ENCODE data around the gene MICB. TPM values are rescaled to one million over a fixed set of nuclear protein-coding genes. Genes with fewer than 3 reads are reported as not detected.

The MICB gene
- total RNA-seq, 2 experiments from 2014 or later, result 22.1 to 22.5 TPM

GRCh38 chr6:31546958-31547726, 49.2 kb downstream of the MICB start, which contains the start of gene NFKBIL1:
Gene NFKBIL1, plus strand, starts transcription at chr6:31547608. Its CDS starts 87 bp downstream, at chr6:31547695.
- CTCF ChIA-PET, result interaction anchor here (0.7 to 24.4 kb wide), 13 partner anchors 9 to 1701 kb away, joined by 3 to 348 read pairs (median 4); partner anchors contain the start of genes LST1, LTA, LTB and NCR3
- POLR2A ChIA-PET, result interaction anchor here (0.6 to 1.5 kb wide), 4 partner anchors 28 to 52 kb away, joined by 3 to 5 read pairs (median 4); partner anchors contain the start of gene TNF

- ChIA-PET CTCF (interaction anchor here (0.7 to 24.4 kb wide), 7 partner anchors 12 to 67 kb away, joined by 3 to 348 read pairs (median 12); partner anchors contain the start of genes AIF1, LST1, LTB and NCR3), POLR2A (interaction anchor here (1.2 to 1.5 kb wide), 3 partner anchors 27 to 51 kb away, joined by 3 to 5 read pairs (median 4); partner anchors contain the start of gene TNF)
Observed at GRCh38 chr6:31547727-31548543, 50.0 kb downstream of the MICB start.

DNA sequence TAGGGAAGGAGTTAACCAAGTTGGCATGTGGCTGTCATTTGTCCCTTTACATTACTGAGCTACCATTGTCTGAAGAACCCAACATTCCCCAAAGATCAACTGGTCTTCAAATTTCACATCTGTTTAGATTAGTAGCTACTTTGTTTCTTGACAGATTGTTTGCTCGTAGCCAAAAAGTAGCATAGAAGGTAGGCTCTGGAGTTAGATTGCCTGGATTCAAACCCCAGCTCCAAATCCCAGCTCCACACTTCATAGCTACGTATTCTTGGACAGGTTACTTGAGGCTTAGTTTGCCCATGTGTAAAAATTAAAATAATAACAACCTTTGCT, 50.6 kb downstream of the MICB start:
- ChIA-PET CTCF (interaction anchor here (1.1 to 24.4 kb wide), 6 partner anchors 11 to 67 kb away, joined by 3 to 348 read pairs (median 38); partner anchors contain the start of genes AIF1, LST1, LTB and NCR3), POLR2A (interaction anchor here (0.5 to 1.5 kb wide), 2 partner anchors 24 to 50 kb away, joined by 4 read pairs; no protein-coding TSS in a partner anchor)

GRCh38 chr6:31551371-31551770, 53.4 kb downstream of the MICB start:
- POLR2A ChIA-PET, result interaction anchor here (0.8 to 2.2 kb wide), 5 partner anchors 10 to 69 kb away, joined by 3 to 9 read pairs (median 3); partner anchors contain the start of genes DDX39B and TNF

DNA sequence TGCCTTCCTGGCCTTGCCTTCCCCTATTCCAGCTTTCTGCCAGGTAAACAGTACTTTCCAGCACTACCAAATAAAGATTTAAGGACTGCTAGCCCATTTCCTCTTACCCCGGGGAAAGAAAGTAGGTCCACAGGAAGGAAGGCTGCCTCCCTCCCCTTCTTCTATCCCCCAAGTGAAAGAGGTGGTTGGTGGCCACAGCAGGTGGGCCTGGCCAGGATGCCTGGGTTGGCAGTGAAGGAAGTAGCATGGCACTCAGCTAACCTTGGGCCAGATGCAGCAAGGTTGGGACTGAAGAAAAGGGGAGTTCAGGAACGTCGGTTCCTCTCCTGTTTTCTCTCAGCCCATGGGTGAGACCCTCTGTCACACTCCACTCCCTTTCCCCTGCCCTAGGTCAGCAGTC, 58.4 kb downstream of the MICB start:
- CTCF ChIA-PET, result interaction anchor here (6.9 to 24.4 kb wide), 3 partner anchors 15 to 41 kb away, joined by 52 to 348 read pairs (median 80); partner anchors contain the start of genes LTA, LTB, NCR3 and TNF
- POLR2A ChIA-PET, result interaction anchor here (0.6 to 1.0 kb wide), 3 partner anchors 18 to 20 kb away, joined by 3 to 4 read pairs (median 3); partner anchors contain the start of gene TNF

More at GRCh38 chr6:31551371-31551770, 53.4 kb downstream of the MICB start:
- CTCF ChIA-PET, result interaction anchor here (0.7 to 24.4 kb wide), 13 partner anchors 8 to 103 kb away, joined by 3 to 348 read pairs (median 5); partner anchors contain the start of genes DDX39B, LST1, LTB and NCR3

DNA sequence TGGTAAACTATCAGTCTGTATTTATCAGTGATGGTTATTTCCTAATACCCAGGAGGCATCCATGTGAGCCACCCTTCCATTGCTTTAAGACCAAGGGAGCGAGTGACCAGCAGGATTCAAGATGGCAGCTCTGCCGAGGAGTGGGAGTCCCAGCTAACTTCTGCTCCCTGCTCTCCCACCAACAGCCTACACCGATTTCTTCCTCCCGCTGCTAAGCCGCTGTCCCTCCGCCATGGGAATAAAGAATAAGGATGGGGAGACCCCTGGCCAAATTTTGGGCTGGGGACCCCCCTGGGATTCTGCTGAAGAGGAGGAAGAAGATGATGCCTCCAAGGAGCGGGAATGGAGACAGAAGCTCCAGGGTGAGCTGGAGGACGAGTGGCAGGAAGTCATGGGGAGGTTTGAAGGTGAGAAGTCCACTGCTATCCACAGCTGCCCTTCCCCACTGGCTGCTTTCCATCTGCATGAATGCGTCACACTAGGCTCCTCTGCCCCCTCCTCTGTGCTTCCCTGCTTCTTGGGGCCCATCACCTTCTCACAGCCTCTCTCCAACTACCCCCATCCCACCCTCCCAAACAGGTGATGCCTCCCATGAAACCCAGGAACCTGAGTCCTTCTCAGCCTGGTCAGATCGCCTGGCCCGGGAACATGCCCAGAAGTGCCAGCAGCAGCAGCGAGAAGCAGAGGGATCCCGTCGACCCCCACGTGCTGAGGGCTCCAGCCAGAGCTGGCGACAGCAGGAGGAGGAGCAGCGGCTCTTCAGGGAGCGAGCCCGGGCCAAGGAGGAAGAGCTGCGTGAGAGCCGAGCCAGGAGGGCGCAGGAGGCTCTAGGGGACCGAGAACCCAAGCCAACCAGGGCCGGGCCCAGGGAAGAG, 59.7 kb downstream of the MICB start:
- ChIA-PET POLR2A (interaction anchor here (0.6 to 5.7 kb wide), 3 partner anchors 12 to 65 kb away, joined by 4 to 66 read pairs (median 41); partner anchors contain the start of genes LTA and TNF), CTCF (interaction anchor here (0.6 to 24.4 kb wide), 9 partner anchors 10 to 1290 kb away, joined by 3 to 348 read pairs (median 12); partner anchors contain the start of genes BAG6, LTA, LTB and NCR3)

DNA sequence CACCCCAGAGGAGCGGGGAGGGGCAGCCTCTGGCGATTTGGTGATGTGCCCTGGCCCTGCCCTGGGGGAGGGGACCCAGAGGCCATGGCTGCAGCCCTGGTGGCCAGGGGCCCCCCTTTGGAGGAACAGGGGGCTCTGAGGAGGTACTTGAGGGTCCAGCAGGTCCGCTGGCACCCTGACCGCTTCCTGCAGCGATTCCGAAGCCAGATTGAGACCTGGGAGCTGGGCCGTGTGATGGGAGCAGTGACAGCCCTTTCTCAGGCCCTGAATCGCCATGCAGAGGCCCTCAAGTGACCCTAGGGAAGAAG, 60.3 kb downstream of the MICB start:
- ChIA-PET POLR2A (interaction anchor here (0.6 to 5.7 kb wide), 3 partner anchors 12 to 1042 kb away, joined by 5 to 66 read pairs (median 41); partner anchors contain the start of genes LTA and TNF), CTCF (interaction anchor here (0.9 to 24.4 kb wide), 7 partner anchors 10 to 211 kb away, joined by 3 to 348 read pairs (median 13); partner anchors contain the start of genes BAG6, LTA, LTB and NCR3)

GRCh38 chr6:31558631-31559500, 60.9 kb downstream of the MICB start:
- CTCF ChIA-PET, result interaction anchor here (0.9 to 24.4 kb wide), 9 partner anchors 8 to 211 kb away, joined by 3 to 348 read pairs (median 12); partner anchors contain the start of genes BAG6, LTA, LTB and NCR3
- POLR2A ChIA-PET, result interaction anchor here (0.6 to 5.7 kb wide), 5 partner anchors 11 to 1043 kb away, joined by 3 to 66 read pairs (median 5); partner anchors contain the start of genes LST1, LTA and TNF

GRCh38 chr6:31559606-31559957, 61.6 kb downstream of the MICB start:
- ChIA-PET POLR2A (interaction anchor here (0.6 to 5.7 kb wide), 8 partner anchors 9 to 268 kb away, joined by 3 to 66 read pairs (median 3); partner anchors contain the start of genes BAG6, HSPA1B, LST1 and LTA), CTCF (interaction anchor here (0.6 to 24.4 kb wide), 9 partner anchors 8 to 407 kb away, joined by 3 to 348 read pairs (median 12); partner anchors contain the start of genes LTA, LTB, NCR3 and NFKBIL1)

- POLR2A ChIA-PET, result interaction anchor here (0.6 to 5.7 kb wide), 7 partner anchors 10 to 267 kb away, joined by 3 to 66 read pairs (median 3); partner anchors contain the start of genes BAG6, HSPA1B, LTA and TNF
- CTCF ChIA-PET, result interaction anchor here (0.6 to 24.4 kb wide), 9 partner anchors 9 to 408 kb away, joined by 3 to 348 read pairs (median 12); partner anchors contain the start of genes LTA, LTB, NCR3 and NFKBIL1
Observed at GRCh38 chr6:31559958-31560696, 62.2 kb downstream of the MICB start.

- ChIA-PET POLR2A (interaction anchor here (3.2 to 5.7 kb wide), 2 partner anchors 9 to 15 kb away, joined by 41 to 66 read pairs; partner anchors contain the start of genes LTA and TNF), CTCF (interaction anchor here (0.9 to 24.4 kb wide), 6 partner anchors 11 to 36 kb away, joined by 3 to 348 read pairs (median 32); partner anchors contain the start of genes LTA, LTB, NCR3 and NFKBIL1)
Observed at GRCh38 chr6:31560697-31561058, 62.7 kb downstream of the MICB start.

Other genes starting within 250 kb of the MICB start
- 100 to 1,000 TPM; 647 to 650 TPM for gene HLA-C, start 226.1 kb upstream of the MICB start, total RNA-seq
- 1,000 to 10,000 TPM; 2,691 to 2,699 TPM for gene HLA-B, start 141.0 kb upstream of the MICB start, total RNA-seq
- 10 to 100 TPM; 10.8 to 12.7 TPM for gene MICA, start 94.5 kb upstream of the MICB start, total RNA-seq
- not detected for gene MCCD1, start 30.8 kb downstream of the MICB start, total RNA-seq
- 100 to 1,000 TPM; 611 to 614 TPM for gene DDX39B, start 43.9 kb downstream of the MICB start, total RNA-seq
- 1 to 10 TPM; 1.2 to 1.4 TPM for gene ATP6V1G2, start 48.5 kb downstream of the MICB start, total RNA-seq
- gene NFKBIL1, start 49.5 kb downstream of the MICB start, total RNA-seq, result 10 to 100 TPM; 11.4 to 12.3 TPM
- 100 to 1,000 TPM; 702 to 706 TPM for gene LTA, start 74.1 kb downstream of the MICB start, total RNA-seq
- gene TNF, start 77.4 kb downstream of the MICB start, total RNA-seq, result 100 to 1,000 TPM; 161 to 162 TPM
- 100 to 1,000 TPM; 178 to 181 TPM for gene LTB, start 84.3 kb downstream of the MICB start, total RNA-seq
- 10 to 100 TPM; 16.3 to 19.2 TPM for gene LST1, start 88.1 kb downstream of the MICB start, total RNA-seq
- 10 to 100 TPM; 25.2 to 29.7 TPM for gene NCR3, start 94.9 kb downstream of the MICB start, total RNA-seq
- gene AIF1, start 117.1 kb downstream of the MICB start, total RNA-seq, result 10 to 100 TPM; 53.8 to 62.0 TPM
- 100 to 1,000 TPM; 255 to 257 TPM for gene PRRC2A, start 122.6 kb downstream of the MICB start, total RNA-seq
- gene BAG6, start 154.5 kb downstream of the MICB start, total RNA-seq, result 100 to 1,000 TPM; 254 to 267 TPM
- 1 to 10 TPM; 1.9 to 2.2 TPM for gene APOM, start 157.7 kb downstream of the MICB start, total RNA-seq
- 10 to 100 TPM; 16.7 to 17.6 TPM for gene C6orf47, start 162.6 kb downstream of the MICB start, total RNA-seq
- gene GPANK1, start 166.9 kb downstream of the MICB start, total RNA-seq, result 10 to 100 TPM; 44.6 to 45.1 TPM
- gene CSNK2B, start 167.9 kb downstream of the MICB start, total RNA-seq, result 100 to 1,000 TPM; 329 TPM
- 10 to 100 TPM; 18.1 to 20.1 TPM for gene LY6G5B, start 171.8 kb downstream of the MICB start, total RNA-seq
- gene LY6G5C, start 182.9 kb downstream of the MICB start, total RNA-seq, result 1 to 10 TPM; 3.1 to 3.5 TPM
- gene ABHD16A, start 205.2 kb downstream of the MICB start, total RNA-seq, result 10 to 100 TPM; 30.1 to 32.0 TPM
- not detected for gene LY6G6F, start 208.7 kb downstream of the MICB start, total RNA-seq
- gene LY6G6D, start 217.2 kb downstream of the MICB start, total RNA-seq, result not detected
- not detected for gene LY6G6C, start 223.6 kb downstream of the MICB start, total RNA-seq
- gene MPIG6B, start 225.2 kb downstream of the MICB start, total RNA-seq, result under 1 TPM in 1 of 2 experiments, not detected in 1; 0.06 TPM
- gene DDAH2, start 231.2 kb downstream of the MICB start, total RNA-seq, result 1 to 10 TPM; 4.6 to 4.9 TPM
- gene CLIC1, start 238.4 kb downstream of the MICB start, total RNA-seq, result 100 to 1,000 TPM; 383 to 395 TPM
- 10 to 100 TPM; 60.3 to 61.5 TPM for gene MSH5, start 241.9 kb downstream of the MICB start, total RNA-seq

Data from activated CD8-positive, alpha-beta memory T cell treated with anti-CD3 and anti-CD28 coated beads for 36 hours (primary cell).